ENCODE results near the gene DHRS3. TPM values are rescaled to one million over a fixed set of nuclear protein-coding genes. Genes with fewer than 3 reads are reported as not detected.
"Not testable (repeated sequence)": the region's sequence is repeated elsewhere in the genome, so short reads cannot be mapped to it uniquely, and the experiment has no call there.

The DHRS3 gene
- 81.0 TPM for total RNA-seq
- long read RNA-seq, transcript DHRS3-204 (6 exons, 1,722 nt), result major isoform, 22 of 30 reads
- long read RNA-seq, partial matches to known transcripts, result 2 of 30 reads
- long read RNA-seq, other reads (novel, unspliced or antisense), result 6 of 30 reads

GRCh38 chr1:12617901-12618660 lies at the start of gene DHRS3:
DHRS3 (minus strand) TSS chr1:12618210; CDS start chr1:12617348, 862 bp downstream.
- peak; percentile 87 for DNase-seq (ENCODE audit: missing footprints)
- intact Hi-C loops (cut with DNase I), result loop anchor here (2.0 to 10.0 kb wide), 6 partner anchors 17 to 303 kb away; no protein-coding TSS in a partner anchor
- ATAC-seq, result peak; percentile 71

GRCh38 chr1:12666141-12666735 lies 48.2 kb upstream of the DHRS3 start:
- intact Hi-C loops (cut with DNase I), result no loop called here
- ATAC-seq, result no peak
- DNase-seq (ENCODE audit: missing footprints), result no peak

GRCh38 chr1:12665511-12665910 lies 47.5 kb upstream of the DHRS3 start:
- DNase-seq (ENCODE audit: missing footprints), result no peak
- intact Hi-C loops (cut with DNase I), result no loop called here
- no peak for ATAC-seq

- intact Hi-C loops (cut with DNase I), result no loop called here
- ATAC-seq (no peak), DNase-seq (ENCODE audit: missing footprints) (no peak)
These were observed 44.5 kb upstream of the DHRS3 start for GRCh38 chr1:12662556-12662955.

- ATAC-seq (no peak), DNase-seq (ENCODE audit: missing footprints) (no peak)
- intact Hi-C loops (cut with DNase I), result no loop called here
These were observed 43.7 kb upstream of the DHRS3 start for GRCh38 chr1:12661606-12662219.

- intact Hi-C loops (cut with DNase I), result loop anchor here (1.0 to 2.0 kb wide), 3 partner anchors 38 to 429 kb away; no protein-coding TSS in a partner anchor
- DNase-seq (ENCODE audit: missing footprints), result no peak
These were observed 40.8 kb upstream of the DHRS3 start for GRCh38 chr1:12658531-12659453.

GRCh38 chr1:12657885-12658512 lies 40.0 kb upstream of the DHRS3 start:
- not testable (repeated sequence) for DNase-seq (ENCODE audit: missing footprints); ATAC-seq
- intact Hi-C loops (cut with DNase I), result loop anchor here (2.0 kb wide), 2 partner anchors 37 to 343 kb away; no protein-coding TSS in a partner anchor

More at GRCh38 chr1:12658531-12659453, 40.8 kb upstream of the DHRS3 start:
- peak; percentile 70 for ATAC-seq

GRCh38 chr1:12657060-12657884 lies 39.3 kb upstream of the DHRS3 start:
- no peak for DNase-seq (ENCODE audit: missing footprints)
- intact Hi-C loops (cut with DNase I), result no loop called here

GRCh38 chr1:12656575-12656974 lies 38.6 kb upstream of the DHRS3 start:
- ATAC-seq (no peak), DNase-seq (ENCODE audit: missing footprints) (no peak)
- intact Hi-C loops (cut with DNase I), result no loop called here

More at GRCh38 chr1:12657060-12657884, 39.3 kb upstream of the DHRS3 start:
- ATAC-seq, result no peak

- intact Hi-C loops (cut with DNase I), result no loop called here
- no peak for ATAC-seq
- DNase-seq (ENCODE audit: missing footprints), result no peak
These were observed 36.6 kb upstream of the DHRS3 start for GRCh38 chr1:12654657-12655056.

- ATAC-seq (no peak), DNase-seq (ENCODE audit: missing footprints) (no peak)
- intact Hi-C loops (cut with DNase I), result no loop called here
These were observed 36.1 kb upstream of the DHRS3 start for GRCh38 chr1:12654004-12654567.

GRCh38 chr1:12649971-12650421 lies 32.0 kb upstream of the DHRS3 start:
- intact Hi-C loops (cut with DNase I), result no loop called here

GRCh38 chr1:12648741-12649140 lies 30.7 kb upstream of the DHRS3 start:
- intact Hi-C loops (cut with DNase I), result no loop called here
- ATAC-seq, result no peak
- no peak for DNase-seq (ENCODE audit: missing footprints)

More at GRCh38 chr1:12649971-12650421, 32.0 kb upstream of the DHRS3 start:
- ATAC-seq (no peak), DNase-seq (ENCODE audit: missing footprints) (no peak)

GRCh38 chr1:12645401-12645800 lies 27.4 kb upstream of the DHRS3 start:
- DNase-seq (ENCODE audit: missing footprints); ATAC-seq; intact Hi-C loops (cut with DNase I): not testable (repeated sequence)

- ATAC-seq (no peak), DNase-seq (ENCODE audit: missing footprints) (no peak)
- intact Hi-C loops (cut with DNase I), result no loop called here
These were observed 26.8 kb upstream of the DHRS3 start for GRCh38 chr1:12644829-12645228.

GRCh38 chr1:12644237-12644636 lies 26.2 kb upstream of the DHRS3 start:
- intact Hi-C loops (cut with DNase I), result no loop called here
- ATAC-seq (no peak), DNase-seq (ENCODE audit: missing footprints) (no peak)

- ATAC-seq (no peak), DNase-seq (ENCODE audit: missing footprints) (no peak)
- intact Hi-C loops (cut with DNase I), result no loop called here
These were observed 25.8 kb upstream of the DHRS3 start, which contains the start of gene AADACL4 for GRCh38 chr1:12643785-12644184. AADACL4 (plus strand) TSS chr1:12644085; CDS start chr1:12644547, 462 bp downstream.
